ENCODE data around the gene DUSP16.

DUSP16 gene

DNA sequence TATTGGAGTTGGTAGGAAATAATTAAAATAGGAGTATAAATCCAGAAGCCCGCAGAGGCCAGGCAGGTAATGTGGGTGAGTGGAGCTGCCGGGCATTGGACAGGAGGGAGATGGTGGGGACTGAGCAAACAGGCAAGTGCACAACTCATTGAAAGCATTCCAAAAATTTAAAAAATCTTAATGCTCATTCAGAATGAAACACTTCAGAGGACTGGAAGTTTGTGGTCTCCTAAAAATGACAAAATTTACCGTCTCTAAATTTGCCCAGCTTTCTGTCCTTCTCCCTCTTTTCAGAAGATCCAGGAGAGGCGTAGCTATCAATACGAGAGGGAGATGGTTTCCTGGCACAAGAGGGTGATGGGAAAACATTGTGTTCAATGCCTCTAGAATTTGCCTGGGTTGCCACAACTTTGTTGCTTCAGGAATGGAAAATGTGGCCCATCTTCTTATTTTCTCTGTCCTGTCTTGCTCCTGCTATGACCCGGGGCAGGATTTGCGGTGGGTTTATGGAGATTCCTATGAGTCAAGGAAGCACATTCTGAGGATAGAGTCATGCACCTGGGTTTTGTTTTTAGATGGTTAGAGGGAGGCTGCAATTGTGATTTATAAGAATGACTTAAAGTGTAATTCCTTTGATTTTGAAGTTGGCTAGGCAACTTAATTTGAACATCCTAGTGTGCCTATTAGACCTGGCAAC lies 133.6 kb downstream of the DUSP16 start:
- DNase-seq, result no peak

DNA sequence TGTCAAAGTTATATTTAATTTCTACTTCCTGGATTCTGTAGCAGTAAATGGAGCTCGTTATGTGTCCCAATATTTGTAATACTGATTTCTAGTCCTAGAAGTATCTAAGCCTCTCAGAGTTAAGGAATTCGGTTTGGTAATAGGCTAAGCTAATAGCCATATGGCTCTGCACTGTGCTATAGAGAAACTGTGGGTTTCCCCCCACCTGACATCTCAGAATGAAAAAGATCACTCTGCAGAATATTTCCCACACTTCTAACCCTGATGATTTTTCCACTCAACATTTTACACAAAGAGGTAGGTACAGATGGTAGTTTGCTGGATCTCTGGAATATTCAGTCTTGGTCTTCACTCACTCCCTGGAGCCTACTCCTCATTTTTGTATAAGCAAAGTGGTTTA lies 134.6 kb downstream of the DUSP16 start:
- no peak for DNase-seq

DNA sequence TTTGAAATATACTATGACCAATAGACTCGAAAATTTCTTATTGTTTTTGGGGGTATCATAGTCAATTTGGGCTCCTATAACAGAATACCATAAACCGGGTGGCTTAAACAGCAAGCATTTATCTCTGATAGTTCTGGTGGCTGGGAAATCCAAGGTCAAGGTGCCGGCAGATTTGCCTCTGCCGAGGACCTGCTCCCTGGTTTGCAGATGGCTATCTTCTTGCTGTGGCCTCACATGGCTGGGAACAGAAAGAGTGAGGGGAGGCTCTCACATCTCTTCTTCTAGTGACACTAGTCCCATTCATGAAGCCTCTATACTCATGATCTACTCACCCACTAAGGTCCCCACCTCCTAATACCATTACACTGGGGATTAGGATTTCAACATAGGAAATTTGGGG lies 135.1 kb downstream of the DUSP16 start:
- DNase-seq, result no peak

DNA sequence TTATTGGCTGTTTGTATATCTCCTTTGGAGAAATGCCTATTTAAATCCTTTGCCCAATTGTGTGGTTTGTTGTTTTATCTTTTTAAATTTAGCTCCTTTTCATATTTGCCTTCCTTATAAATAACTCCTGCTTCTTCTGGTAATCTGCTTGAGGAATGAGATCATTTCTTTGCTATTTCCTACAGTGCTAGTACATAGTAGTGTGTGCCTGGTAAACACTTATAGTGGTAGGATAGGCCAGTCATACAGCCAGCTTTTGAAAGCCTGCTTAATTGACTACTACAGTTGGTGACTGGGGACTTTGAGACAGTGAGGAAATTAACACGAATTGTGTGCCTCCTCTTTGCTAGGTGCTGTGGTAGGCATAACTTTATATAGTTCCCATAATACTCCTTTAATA lies 137.0 kb downstream of the DUSP16 start:
- no peak for DNase-seq

DNA sequence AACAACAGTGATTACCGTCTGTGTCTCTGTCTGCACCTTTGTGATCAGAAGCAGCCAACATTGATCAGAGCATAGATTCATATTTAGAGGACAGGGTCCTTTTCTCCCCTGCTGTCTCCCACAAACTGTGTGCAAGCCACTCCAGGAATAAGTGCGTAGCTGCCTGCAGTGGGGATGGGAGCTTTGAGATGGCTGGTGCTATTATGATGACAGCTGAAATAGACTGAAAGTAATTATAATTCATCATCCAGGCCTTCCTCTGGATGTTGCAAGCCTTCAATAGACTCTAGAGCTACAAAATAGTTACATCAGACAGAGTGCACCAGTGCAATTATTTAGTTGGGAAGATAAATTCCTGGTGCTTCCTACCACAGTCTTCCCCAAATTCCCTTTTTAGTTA lies 137.7 kb downstream of the DUSP16 start:
- no peak for DNase-seq
